T-helper 2 cell (primary cell): ENCODE data around the gene MAP3K20.
A peak's percentile ranks its signal among the peaks of the same experiment; 100 is the strongest.
"Not testable (repeated sequence)": the region's sequence is repeated elsewhere in the genome, so short reads cannot be mapped to it uniquely, and the experiment has no call there.

Source experiments
- DNase-seq, 5 experiments: peaks; one replicate each; pipeline versions ENCODE4 v3.0.0 to v3.0.0-alpha.2; 2012 to 2022

Gene MAP3K20

DNA sequence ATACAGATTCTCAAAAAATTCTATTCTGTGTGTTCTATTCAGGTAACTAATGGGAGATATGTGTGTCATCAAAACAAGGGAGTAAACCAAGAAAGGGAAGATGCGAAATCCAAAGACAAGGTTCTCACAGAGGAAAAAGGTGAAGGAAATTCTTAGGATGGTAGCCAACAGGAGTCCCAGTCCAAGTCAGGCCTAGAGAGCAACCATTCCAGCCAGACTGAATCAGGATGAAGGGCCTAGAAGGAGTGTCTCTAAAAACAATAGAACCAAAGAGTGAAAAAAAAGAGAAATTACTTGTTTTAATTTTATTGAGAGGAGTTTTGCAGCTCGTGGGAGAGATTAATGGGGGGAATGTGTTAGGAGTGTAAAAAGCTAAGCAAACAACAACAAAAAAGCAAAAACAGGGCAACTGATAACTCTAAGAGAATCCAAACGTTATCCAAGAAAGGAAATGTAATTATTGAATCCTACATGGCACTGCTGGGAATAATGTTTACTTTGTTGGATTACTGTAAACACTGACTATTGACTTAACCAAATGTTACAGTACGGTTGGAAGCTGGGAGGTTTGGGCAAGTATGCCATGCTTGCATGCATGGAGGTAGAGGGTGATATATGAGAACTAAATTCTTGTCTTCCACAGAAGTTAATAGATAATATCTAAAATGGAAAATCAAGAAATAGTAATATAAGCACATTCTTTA is 12.3 kb downstream of the MAP3K20 start:
- DNase-seq, result no peak

DNA sequence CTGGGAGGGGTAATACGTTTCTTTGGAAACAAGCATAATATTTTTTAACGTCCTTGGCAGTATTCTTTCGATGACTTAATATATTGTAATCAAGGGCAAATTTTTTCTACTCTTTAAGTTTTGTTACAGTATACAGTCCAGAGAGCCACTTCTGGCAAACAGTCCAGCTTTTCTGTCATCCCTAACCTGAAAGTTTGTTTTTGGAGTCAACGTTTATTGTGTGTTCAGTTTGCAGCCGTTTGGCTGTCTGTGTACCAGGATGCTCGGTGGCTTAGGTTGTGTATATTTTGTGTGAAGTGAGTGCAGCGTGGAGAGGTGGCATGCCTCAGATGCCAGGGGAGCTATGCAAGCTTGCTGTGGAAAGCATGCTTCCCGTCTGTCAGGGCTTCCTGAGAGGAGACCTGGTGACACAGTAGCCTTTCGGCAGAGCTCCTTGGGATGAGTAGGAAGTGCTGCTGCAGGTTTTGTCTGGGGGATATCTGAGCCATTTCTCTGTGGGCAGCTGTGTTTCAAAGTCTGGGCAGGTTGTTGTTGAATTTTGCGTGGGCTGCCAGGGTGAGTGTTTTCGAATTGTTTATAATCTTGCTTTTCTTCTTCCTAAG is 14.7 kb downstream of the MAP3K20 start:
- no peak for DNase-seq

DNA sequence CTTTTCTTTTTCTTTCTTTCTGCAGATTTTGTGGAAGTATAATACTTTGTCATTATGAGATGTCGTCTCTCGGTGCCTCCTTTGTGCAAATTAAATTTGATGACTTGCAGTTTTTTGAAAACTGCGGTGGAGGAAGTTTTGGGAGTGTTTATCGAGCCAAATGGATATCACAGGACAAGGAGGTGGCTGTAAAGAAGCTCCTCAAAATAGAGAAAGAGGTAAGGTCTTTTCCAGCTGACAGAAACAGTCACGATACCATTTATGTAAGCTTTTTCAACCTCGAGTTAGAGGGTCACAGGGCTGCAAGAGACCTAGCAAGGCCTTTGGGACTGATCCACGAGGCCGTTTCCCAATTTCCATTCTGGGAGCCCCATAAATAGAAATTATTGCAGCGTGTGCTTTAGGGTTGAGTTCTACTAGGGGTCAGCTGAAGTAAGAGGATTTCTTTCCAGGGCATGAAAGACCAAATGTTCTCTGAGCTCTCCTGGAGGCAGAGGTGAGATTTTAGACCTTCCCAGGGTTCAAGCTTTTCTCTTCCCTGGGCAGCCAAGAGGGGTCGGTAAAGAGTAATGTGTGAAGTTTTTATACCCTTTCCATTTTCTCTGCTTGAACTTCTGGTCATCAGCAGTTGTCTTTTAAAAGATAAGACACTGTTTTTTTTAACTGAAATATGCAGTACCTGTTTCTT is 15.5 kb downstream of the MAP3K20 start:
- DNase-seq, result no peak

DNA sequence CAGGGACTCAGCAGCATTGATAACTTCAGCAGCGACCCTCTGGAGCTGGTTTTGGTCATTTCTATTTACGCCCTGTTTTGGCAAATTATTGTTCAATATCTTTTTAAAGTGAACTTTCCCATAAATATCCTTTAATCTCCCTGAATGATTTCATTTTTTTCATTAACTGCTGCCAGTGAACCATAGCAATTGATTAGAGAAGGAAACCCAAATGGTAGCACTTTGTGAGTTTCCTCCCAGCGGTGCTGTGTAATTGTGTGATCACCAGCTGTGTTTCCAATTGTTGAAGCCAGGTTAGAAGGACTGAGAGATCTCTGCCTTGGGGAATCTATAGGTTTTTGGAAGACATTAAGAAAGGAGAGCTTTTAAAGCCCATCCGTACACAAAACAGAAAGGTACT is 16.3 kb downstream of the MAP3K20 start:
- no peak for DNase-seq

DNA sequence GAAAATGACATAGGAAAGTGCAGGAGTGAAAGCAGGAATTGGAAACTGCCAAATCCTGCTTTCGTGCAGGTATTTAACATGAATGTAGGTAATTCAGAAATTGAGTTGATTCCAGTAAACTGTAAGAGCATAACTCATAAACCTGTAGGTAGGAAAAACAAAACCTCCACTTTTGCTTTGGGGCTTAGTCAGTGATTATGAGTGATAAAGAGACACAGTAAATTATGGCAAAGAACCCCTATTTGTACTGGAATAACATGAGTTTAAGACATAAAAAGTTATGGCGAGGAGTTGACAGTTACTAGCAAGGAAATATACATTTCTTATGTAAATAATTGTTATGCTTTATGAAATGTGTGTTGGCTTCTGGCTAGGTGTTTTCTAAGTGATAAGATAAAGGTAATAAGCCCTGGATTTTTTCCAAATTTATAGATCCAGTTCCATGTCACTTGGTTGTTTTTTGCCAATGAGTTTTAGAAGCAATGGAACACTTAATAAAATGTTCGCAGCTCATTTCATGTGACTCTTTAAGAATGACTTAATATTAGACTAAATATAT is 17.3 kb downstream of the MAP3K20 start:
- no peak for DNase-seq

DNA sequence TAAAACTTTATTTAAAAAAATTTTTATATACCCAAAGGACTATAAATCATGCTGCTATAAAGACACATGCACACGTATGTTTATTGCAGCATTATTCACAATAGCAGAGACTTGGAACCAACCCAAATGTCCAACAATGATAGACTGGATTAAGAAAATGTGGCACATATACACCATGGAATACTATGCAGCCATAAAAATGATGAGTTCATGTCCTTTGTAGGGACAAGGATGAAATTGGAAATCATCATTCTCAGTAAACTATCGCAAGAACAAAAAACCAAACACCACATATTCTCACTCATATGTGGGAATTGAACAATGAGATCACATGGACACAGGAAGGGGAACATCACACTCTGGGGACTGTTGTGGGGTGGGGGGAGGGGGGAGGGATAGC is 18.0 kb downstream of the MAP3K20 start:
- DNase-seq, result not testable (repeated sequence)

DNA sequence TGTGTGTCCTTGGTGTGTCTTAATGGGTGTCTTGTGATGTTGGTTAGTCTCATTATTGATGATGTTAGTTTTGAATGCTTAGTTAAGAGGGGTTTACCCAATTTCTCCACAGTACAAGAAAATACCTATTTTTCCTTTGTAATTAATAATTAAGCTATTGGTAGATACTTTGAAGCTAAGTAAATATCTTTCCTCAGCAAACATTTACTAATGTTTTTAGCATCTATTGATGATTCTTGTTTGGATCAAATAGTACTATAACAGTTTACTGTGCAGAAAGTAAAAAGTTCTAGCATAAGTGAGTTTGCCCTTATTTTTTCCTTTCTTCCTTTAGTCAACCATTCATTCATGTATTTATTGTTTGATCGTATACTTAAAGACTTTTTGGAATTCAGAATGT is 19.1 kb downstream of the MAP3K20 start:
- DNase-seq, result no peak

DNA sequence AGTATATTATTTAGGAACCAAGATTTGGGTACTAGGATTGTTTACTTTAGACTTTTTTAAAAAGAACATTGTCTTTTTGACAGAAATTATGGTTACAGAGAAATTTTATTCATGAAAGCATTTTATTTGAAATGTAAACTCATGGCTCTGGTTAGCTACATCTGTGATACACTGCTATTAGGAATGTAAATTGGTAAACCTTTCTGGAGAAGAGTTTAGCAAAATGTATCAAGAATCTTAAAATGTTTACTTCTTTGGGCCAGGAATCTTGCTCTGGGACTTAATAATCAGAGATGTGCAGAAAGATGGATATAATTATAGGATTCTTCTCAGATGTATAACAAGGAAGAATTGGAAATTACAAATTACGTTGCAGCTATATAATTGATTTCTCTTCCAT is 19.7 kb downstream of the MAP3K20 start:
- no peak for DNase-seq

DNA sequence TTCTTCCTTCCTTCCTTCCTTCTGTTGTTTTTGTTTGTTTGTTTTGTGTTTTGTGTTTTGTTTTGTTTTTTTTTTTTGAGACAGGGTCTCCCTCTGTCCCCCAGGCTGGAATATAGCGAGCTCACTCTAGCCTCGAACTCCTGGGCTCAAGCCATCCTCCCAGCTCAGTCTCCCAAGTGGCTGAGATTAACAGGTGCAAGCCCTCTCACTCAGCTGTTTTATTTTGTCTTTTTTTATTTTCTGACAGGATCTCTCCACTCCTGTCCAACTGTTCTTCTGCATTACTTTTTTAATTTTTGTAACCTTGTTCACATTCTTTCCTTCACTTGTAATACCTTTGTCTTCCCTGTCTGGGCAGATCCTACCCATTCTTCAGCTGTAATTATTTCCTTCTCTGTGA is 23.6 kb downstream of the MAP3K20 start:
- DNase-seq, result no peak

DNA sequence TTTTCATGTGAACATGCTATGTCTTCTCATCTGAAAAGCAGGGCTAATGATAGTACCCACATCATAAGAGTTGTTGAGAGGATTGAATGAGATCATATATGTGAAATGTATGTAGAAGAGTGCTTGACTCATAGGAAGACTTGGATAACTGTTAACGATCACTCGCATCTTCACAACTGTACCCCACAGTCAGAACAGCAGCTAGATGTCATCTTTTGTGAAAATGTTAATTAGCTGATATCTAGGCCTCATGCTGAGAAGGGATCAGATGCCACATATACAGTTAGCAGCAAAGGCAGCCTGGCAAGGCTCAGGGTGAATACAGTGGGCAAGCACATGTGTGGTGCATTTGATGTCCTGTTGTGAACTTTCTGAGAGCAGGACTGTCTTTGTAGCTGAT is 24.2 kb downstream of the MAP3K20 start:
- DNase-seq, result peak in 1 of 5 experiments; percentile 59

DNA sequence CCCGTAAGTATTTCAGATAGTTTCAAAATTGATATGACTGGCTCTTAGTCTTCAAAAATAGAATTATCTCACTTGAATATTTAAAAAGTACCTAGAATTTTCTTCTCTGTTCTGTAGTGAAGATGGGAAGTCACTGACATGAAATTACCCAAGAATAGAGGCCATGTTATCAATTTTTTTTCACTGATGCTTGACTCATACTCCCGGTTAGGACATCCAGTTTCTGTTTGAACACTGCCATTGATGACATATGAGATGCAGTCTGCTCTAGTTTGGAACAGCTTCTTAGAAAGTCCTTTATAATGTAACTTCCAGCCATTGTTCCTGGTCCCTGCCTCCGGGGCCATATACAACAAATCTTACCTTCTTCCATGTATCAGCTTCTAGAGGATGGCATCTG is 26.0 kb downstream of the MAP3K20 start:
- DNase-seq, result peak in 1 of 5 experiments; percentile 51

DNA sequence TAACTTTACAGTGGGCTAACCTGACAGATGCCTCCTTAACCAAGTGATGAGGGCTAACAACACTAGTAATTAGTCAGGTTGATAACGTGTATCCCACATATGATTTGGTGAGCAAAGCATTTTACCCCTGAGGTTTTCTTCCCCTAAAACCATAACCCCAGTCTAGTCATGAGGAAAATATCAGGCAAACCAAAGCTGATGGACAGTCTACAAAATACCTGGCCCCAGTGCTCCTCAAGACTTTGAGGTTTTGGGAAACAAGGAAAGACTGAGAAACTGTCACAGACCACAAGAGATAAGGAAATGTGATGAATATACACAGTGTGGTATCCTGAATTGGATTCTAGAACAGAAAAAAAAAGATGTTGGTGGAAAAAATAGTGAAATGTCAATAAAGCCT is 28.5 kb downstream of the MAP3K20 start:
- DNase-seq, result no peak

DNA sequence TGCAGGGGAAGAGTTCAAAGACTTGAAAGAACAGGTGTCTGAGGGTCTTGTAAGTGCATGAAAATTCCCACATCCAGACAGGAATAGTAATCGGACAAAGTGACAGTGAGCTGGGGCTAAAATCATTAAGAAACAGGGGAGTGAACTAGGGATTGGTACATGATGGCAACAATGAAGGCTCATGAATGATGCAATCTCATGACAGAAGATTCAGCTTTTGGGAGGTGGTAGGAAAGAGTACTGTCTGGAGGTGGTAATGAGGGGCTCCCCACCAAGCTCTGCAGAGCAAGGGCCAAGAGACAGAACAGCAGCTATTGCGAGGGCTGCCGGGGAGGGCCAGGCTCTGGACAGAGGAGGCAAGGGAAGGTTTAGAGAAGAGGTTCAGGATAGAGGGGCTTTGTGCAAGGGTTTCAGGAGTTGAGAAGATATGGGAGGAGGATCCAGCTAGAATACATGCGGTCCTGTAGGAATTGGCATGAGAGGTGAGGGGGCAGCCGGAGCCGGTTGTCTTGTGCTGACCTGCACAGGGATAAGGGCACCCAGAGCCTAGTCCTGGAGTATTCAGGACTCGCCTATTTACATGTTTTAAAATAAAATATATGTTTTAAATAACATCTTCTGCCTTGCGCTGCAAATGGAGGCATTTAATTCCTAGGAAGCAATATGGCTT is 31.4 kb downstream of the MAP3K20 start:
- no peak for DNase-seq

DNA sequence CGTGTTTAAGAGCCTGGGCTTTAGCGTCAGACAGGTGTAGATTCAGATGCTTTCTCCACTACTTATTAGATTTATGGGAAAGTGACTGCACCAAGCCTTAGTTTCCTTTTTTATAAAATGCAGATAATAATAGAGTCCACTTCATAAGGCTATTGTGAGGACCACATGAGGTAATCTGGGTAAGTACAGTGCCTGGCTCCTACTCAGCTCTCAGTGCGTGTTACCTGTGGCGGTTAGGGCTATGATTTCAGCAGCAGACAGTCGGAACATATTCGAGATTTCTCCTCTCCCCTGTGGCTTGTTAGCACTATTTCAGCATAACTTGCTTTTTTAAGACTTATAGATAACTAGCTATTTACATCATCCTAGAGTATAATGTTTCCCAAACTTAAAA is 32.0 kb downstream of the MAP3K20 start:
- DNase-seq, result no peak

DNA sequence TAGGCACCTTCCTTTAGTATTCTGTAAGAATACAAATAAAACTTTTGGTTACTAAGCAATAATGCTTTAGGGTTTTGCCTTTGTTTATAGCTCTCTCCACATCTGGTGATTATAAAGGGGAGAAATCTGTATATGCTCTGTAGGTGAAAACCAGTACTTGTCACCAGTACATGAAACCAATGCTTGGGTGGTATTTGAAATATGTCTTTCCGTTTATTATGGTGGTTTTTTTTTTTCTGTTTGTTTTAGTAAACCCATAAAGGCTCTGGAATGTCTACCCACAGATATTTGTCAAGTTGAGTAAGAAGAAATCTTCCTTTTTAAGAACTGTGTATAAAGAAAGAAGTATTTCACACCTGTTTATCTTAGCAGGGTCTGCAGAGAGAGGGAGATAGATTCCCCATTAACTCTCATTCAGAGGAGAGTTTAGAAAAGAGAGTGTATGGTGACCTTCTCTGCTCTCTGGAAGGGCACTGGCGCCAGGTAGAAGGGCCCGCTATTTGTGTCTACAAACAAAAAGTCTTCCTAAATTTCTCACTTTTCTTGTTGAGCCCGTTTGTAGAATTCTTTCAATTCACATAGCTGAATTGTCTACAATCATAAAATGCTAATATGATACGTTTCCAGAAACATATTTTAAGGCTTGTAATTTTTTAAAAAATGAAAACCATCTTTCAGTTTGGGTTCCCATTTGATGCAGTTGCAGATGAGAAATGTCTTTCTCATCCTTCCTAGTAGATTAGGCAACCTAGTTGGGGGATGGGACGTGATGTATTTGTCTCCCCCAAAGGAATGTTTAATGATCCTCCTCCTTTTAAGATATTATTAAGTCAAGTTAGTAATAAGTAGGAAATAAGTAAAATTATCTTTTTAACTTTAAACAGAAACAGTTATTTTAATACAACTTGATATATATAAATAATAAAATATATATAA is 33.9 kb downstream of the MAP3K20 start:
- no peak for DNase-seq

DNA sequence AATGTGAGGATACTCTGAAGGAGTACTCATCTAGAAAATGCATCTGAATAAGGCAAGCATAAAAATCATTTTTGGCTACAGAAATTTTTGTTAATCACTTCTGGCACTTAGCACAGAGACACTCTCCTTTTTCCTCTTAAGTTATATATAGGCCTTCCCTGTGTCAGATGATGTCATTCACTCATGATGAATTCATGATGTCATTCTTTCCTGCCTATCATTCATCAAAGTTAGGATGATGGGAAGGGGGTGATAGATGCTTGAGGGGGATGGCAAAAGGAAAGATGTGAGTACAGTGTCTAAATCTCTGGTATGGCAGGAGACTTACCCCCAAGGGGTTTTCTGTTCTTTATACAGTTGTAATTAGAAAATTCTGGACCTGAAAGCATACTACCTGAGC is 42.0 kb downstream of the MAP3K20 start:
- no peak for DNase-seq

DNA sequence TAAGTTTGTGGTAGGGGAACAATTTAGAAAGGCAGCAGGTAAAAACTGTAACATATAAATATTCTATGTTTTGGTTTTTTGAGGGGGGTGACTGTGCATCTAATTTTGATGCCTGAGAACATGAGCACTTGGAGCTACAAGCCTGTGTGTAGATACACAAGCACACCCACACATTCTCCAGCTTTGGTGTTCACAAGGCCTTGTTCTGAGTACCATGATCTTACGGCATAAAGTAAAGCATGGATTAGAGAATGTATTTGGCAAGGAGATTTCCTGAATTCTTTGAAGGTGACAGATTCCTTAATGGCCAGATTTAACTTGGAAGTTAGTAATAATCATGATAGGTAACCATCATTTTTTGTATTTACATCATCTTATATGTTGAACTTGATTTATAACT is 42.7 kb downstream of the MAP3K20 start:
- no peak for DNase-seq

DNA sequence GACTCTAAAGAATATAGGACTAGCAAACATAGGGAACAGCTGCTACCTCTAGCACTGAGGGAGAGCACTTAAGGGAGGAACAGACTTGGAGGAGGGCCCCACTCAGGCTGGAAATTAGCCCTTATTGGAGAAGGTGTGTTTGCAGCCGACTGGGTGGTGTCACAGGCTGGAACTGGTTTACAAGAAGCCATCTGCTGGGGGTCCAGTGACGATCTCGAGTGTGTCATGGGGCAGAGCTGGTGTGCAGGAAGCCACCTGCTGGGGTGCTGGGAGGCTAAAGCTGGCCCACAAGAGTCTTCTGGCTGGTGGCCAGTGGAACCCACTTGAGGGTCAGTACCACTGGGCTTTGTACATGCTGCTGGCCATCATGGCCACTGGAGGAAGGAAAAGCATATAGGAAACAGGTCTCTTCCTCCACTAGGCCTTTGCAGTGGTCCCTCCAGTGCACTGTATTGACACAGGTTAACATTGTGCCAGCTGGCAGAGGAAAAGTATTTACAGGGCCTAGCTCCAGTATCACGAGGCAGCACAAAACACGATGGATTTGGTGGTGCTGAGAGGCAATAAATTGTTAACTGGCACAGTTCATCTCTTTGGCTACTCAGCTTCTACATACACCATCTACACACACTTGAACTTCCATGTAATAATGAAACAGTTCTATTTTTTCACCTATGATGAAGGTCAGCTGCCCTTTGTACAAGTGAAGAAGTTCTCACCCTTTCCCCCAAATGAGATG is 43.6 kb downstream of the MAP3K20 start:
- DNase-seq, result no peak

DNA sequence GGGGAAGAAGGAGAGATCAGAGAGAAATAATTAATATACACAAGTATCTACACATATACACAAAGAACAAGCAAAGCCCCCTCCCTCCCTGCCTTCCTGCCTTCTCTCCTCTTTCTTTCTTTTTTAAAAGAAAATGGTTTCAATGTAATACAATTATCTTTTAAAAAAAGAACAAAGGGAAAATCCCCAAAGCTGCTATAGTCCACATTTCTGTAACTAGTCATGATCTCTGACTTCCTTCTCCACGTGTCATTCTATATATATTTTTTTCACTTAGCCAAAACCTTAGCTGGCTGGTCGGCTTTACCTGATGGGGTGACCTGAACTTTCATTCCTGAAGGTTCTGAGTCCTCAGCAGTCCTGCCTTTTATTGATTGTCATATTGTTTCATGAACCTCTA is 44.3 kb downstream of the MAP3K20 start:
- DNase-seq, result no peak

DNA sequence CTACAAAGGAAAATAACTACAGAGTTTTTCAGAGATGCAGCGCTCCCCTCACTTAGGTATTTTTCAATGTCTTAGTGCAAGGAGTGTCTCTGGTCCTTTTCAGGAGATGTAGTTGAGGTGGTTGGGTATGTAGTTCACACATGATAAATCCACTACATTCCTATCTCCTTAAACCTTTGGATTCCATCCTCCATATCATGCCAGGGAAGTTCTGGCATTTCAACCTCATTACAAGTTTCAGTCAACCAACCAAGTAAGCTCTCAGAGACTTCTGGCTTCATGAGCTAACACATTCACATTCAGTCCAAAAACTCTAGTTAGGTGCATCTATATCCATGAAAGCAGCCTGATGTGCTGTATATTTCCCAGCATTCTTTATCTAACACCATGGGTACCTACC is 47.3 kb downstream of the MAP3K20 start:
- DNase-seq, result no peak

DNA sequence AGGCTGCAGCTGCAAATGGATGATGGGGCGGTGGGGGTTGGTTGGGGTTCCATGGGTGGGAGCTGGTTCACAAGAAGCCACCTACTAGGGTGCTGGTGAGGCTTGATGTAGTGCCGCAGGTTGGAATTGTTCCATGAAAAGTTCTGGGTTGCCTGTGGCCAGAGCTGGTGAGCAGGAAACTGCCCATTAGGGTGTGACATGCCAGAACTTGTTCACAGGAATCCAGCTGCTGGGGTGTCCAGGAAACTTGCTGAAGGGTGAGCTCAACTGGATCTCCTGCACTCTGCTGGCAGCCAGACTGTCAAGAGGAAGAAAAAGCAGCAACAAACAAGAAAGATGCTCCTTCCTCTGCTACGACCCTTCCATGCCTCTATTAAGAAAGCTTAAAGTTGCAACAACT is 48.8 kb downstream of the MAP3K20 start:
- no peak for DNase-seq
